HepG2 (cell line): ENCODE measurements around the gene MEGF11. TPM values are rescaled to one million over a fixed set of nuclear protein-coding genes. Genes with fewer than 3 reads are reported as not detected.

Source experiments
- ATAC-seq: fragments of 200-7000 bp; cut with Tn5 transposase; 3 replicates; pipeline ENCODE4 v1.9.1; 2020; ENCODE audit warnings: mild to moderate bottlenecking, moderate library complexity
- BruUV-seq: library from RNA; stranded (reverse); fragments of 400-500 nt; replicated peaks from 2 replicates; lab custom pipeline; 2021; lab: Mats Ljungman, UMichigan
- CTCF ChIA-PET: fragments of 300-600 bp; formaldehyde crosslinking; extraction: SDS; loops from one replicate; lab custom pipeline; 2021; ENCODE audit warnings: low total read pairs, inconsistent platforms, low intra/inter-chr PET ratio; lab: Yijun Ruan, JAX
- POLR2A ChIA-PET: fragments of 350-600 bp; sonication (Branson Sonifier 250); formaldehyde crosslinking; loops from one replicate; lab custom pipeline; 2020; ENCODE audit warnings: antibody characterized with exemption, inconsistent platforms; lab: Yijun Ruan, JAX
- DNase-seq: peaks from one replicate; pipeline ENCODE4 v3.0.0-alpha.2; 2015; ENCODE audit warnings: low spot score
- FAIRE-seq: peaks from 3 replicates; lab custom pipeline; 2011; peaks lifted over from hg19 to GRCh38; lab: Jason Lieb, UNC
- H2AFZ ChIP-seq: one replicate; pipeline ENCODE4 v1.6.1; 2011; ENCODE audit warnings: low read length, inconsistent platforms
- H3K27ac ChIP-seq: fragments of 300-600 bp; 3 replicates; pipeline ENCODE4 v1.8.0; 2011; ENCODE audit warnings: mixed run types, mild to moderate bottlenecking, mixed read lengths, low read length, inconsistent platforms; ENCODE audit not compliant: insufficient read depth; ENCODE audit errors: extremely low read length
- H3K27me3 ChIP-seq, 2 experiments: fragments of 200-600 bp in 1 of 2; 2 replicates in 1 of 2; 3 replicates in 1 of 2; pipeline versions ENCODE4 v1.6.0 to v1.8.0; 2011; ENCODE audit warnings: low read length in 2 of 2, mild to moderate bottlenecking in 2 of 2, moderate library complexity in 2 of 2, inconsistent platforms in 1 of 2; ENCODE audit not compliant: insufficient read depth in 2 of 2, control insufficient read depth in 1 of 2
- H3K36me3 ChIP-seq, 2 experiments: fragments of 200-600 bp in 1 of 2; replicated peaks in 1 of 2; 2 replicates in 1 of 2; 3 replicates in 1 of 2; pipeline versions ENCODE4 v1.5.1 to v1.8.0; 2011; ENCODE audit warnings: low read length in 2 of 2, inconsistent platforms in 1 of 2; ENCODE audit not compliant: insufficient read depth in 2 of 2, control insufficient read depth in 1 of 2
- H3K4me1 ChIP-seq: 2 replicates; pipeline ENCODE4 v1.5.1; 2012; ENCODE audit warnings: low read length, inconsistent platforms; ENCODE audit not compliant: insufficient read depth
- H3K4me2 ChIP-seq: 2 replicates; pipeline ENCODE4 v1.6.0; 2011; ENCODE audit warnings: low read depth, low read length, inconsistent platforms
- H3K4me3 ChIP-seq, 3 experiments: fragments of 200-600 bp in 1 of 3; sonication (generic), shearing (Covaris generic) in 1 of 3; replicated peaks in 1 of 3; 2 replicates each; pipeline ENCODE4 v1.5.1; 2011 to 2016; ENCODE audit warnings: low read length in 3 of 3, inconsistent platforms in 2 of 3, low read depth in 2 of 3, mild to moderate bottlenecking in 2 of 3, control low read depth in 1 of 3, mixed read lengths in 1 of 3; ENCODE audit not compliant: insufficient read depth in 1 of 3
- H3K79me2 ChIP-seq: one replicate; pipeline ENCODE4 v1.6.1; 2011; ENCODE audit warnings: low read length, inconsistent platforms; ENCODE audit not compliant: insufficient read depth
- H3K9ac ChIP-seq: 2 replicates; pipeline ENCODE4 v1.6.0; 2011; ENCODE audit warnings: mild to moderate bottlenecking, low read depth, low read length, inconsistent platforms; ENCODE audit not compliant: insufficient read depth
- H3K9me3 ChIP-seq: 2 replicates; pipeline ENCODE4 v1.5.1; 2012; ENCODE audit warnings: mild to moderate bottlenecking, low read length
- H4K20me1 ChIP-seq: 2 replicates; pipeline ENCODE4 v1.6.0; 2011; ENCODE audit warnings: inconsistent platforms, mild to moderate bottlenecking, low read length, moderate library complexity; ENCODE audit not compliant: insufficient read depth
- CREBL2 ChIP-seq: sonication (generic); formaldehyde crosslinking; IDR thresholded peaks from 2 replicates; pipeline ENCODE4 v1.8.1; 2023; ENCODE audit warnings: missing genetic modification reagents, mild to moderate bottlenecking, borderline replicate concordance
- PCBP2 ChIP-seq: fragments of 200-400 bp; formaldehyde crosslinking; optimal IDR thresholded peaks from 2 replicates; pipeline ENCODE3; 2018; ENCODE audit warnings: low read length, low read depth; ENCODE audit not compliant: poor library complexity, severe bottlenecking
- PITX1 ChIP-seq: sonication (generic); formaldehyde crosslinking; IDR thresholded peaks from 2 replicates; pipeline ENCODE4 v1.5.1; 2020; ENCODE audit warnings: mild to moderate bottlenecking, missing genetic modification reagents
- SP140L ChIP-seq: sonication (generic); formaldehyde crosslinking; IDR thresholded peaks from 2 replicates; pipeline ENCODE4 v1.4.0; 2020; ENCODE audit warnings: missing genetic modification reagents, borderline replicate concordance
- TBP ChIP-seq: sonication (generic); formaldehyde crosslinking; IDR thresholded peaks from 2 replicates; pipeline ENCODE4 v1.5.0; 2020; ENCODE audit warnings: missing genetic modification reagents
- ZNF264 ChIP-seq: sonication (generic); formaldehyde crosslinking; IDR thresholded peaks from 2 replicates; pipeline ENCODE4 v1.4.0; 2020; ENCODE audit warnings: missing genetic modification reagents
- ZNF570 ChIP-seq: sonication (generic); formaldehyde crosslinking; IDR thresholded peaks from 2 replicates; pipeline ENCODE4 v1.4.0; 2020; ENCODE audit warnings: mild to moderate bottlenecking, missing genetic modification reagents, borderline replicate concordance
- ZNF720 ChIP-seq: sonication (generic); formaldehyde crosslinking; IDR thresholded peaks from 2 replicates; pipeline ENCODE4 v1.4.0; 2020; ENCODE audit warnings: missing genetic modification reagents
- ZNF747 ChIP-seq: sonication (generic); formaldehyde crosslinking; IDR thresholded peaks from 2 replicates; pipeline ENCODE4 v1.8.1; 2023; ENCODE audit warnings: missing genetic modification reagents, mild to moderate bottlenecking, borderline replicate concordance
- ZNF749 ChIP-seq: sonication (generic); formaldehyde crosslinking; IDR thresholded peaks from 2 replicates; pipeline ENCODE4 v1.8.0; 2022; ENCODE audit warnings: mild to moderate bottlenecking, missing genetic modification reagents, moderate library complexity, borderline replicate concordance
- WGBS: methylation state at CpG from one replicate; pipeline ENCODE4 v1.1.6; 2017; ENCODE audit warnings: low lambda C conversion rate; 5-methylcytosine and 5-hydroxymethylcytosine counted together
- in situ Hi-C: cut with HindIII; loops from 2 replicates; pipeline ENCODE4 v1.10.0; 2017; ENCODE audit warnings: low pct_unique_long_range_greater_than_20kb; ENCODE audit not compliant: extremely low pct_ligation_motif_present
- intact Hi-C: fragments of 100-400 bp; cut with micrococcal nuclease; formaldehyde crosslinking; loops from one replicate; pipeline ENCODE4 v1.10.0; 2022; ENCODE audit not compliant: unreplicated experiment
- polyA plus RNA-seq, 8 experiments: library from polyadenylated mRNA; depleted of rRNA in 3 of 8; stranded (reverse) in 7 of 8; unstranded in 1 of 8; fragments of >200 nt; fragmentation: Illumina TruSeq in 4 of 8; extraction: Trizol in 4 of 8; gene quantifications; 2 replicates each; pipeline versions ENCODE4 v1.2.1 to v1.2.3, GENCODE V29; 2011 to 2016; ENCODE audit warnings: low read depth in 4 of 8, missing spikeins in 1 of 8, mixed read lengths in 1 of 8; ENCODE audit not compliant: insufficient read depth in 1 of 8
- total RNA-seq, 5 experiments: library from RNA; depleted of rRNA; stranded (reverse); fragments of >200 nt; fragmentation: Illumina TruSeq; extraction: Trizol; gene quantifications; 2 replicates each; pipeline ENCODE4 v1.2.3, GENCODE V29; 2016; ENCODE audit warnings: low read depth in 1 of 5
- TF ChIP-seq, protein P1 (sequence below): sonication (generic); formaldehyde crosslinking; IDR thresholded peaks from 2 replicates; pipeline ENCODE4 v1.5.0; 2020; ENCODE audit warnings: missing genetic modification reagents

The MEGF11 gene
- total and polyA plus RNA-seq, 2 of the 13 experiments (the other 11 are each of a cell fraction or from before 2014, with no cell fraction given): not detected

GRCh38 chr15:66035901-66036300 lies 217.6 kb downstream of the MEGF11 start:
- DNase-seq (no peak), FAIRE-seq (no peak), ATAC-seq (no peak)
- no peaks in the 10 kb centered on the region for H3K9me3 ChIP-seq
- H3K4me1 ChIP-seq: no peaks in the 10 kb centered on the region
- H3K27me3 ChIP-seq: peaks cover 2 to 31% of the 10 kb centered on the region in 2 experiments; a peak in 4 of 5 replicates
- no peak overlapping the region for H3K9ac ChIP-seq
- H4K20me1 ChIP-seq: no peaks in the 10 kb centered on the region; the same call in 1 of the 2 replicates
- TF ChIP-seq CREBL2 (CRISPR knock-in tag) (no peak), ZNF747 (no peak), PITX1 (CRISPR knock-in tag) (no peak), ZNF570 (CRISPR knock-in tag) (no peak), ZNF749 (CRISPR knock-in tag) (no peak), PCBP2 (no peak), ZNF264 (CRISPR knock-in tag) (no peak), ZNF720 (CRISPR knock-in tag) (no peak), SP140L (CRISPR knock-in tag) (no peak), TBP (CRISPR knock-in tag) (no peak)
- TF ChIP-seq, protein P1, sequence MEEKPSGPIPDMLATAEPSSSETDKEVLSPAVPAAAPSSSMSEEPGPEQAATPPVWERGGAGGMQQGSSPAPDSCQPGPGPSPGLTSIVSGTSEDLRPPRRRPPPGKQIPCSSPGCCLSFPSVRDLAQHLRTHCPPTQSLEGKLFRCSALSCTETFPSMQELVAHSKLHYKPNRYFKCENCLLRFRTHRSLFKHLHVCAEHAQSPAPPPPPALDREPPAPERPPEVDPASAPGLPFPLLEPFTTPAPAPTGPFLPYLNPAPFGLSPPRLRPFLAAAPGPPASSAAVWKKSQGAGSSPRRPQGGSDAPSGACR: no peak
- ChIA-PET POLR2A (no interaction called here), CTCF (no interaction called here)
- in situ Hi-C loops (no loop called here), intact Hi-C loops (no loop called here)
- no peaks in the 10 kb centered on the region for H3K36me3 ChIP-seq
- no peak overlapping the region for H3K4me2 ChIP-seq
- H2AFZ ChIP-seq: no peak overlapping the region
- no peak overlapping the region for H3K27ac ChIP-seq
- no peaks in the 10 kb centered on the region for H3K79me2 ChIP-seq
- no peak overlapping the region for H3K4me3 ChIP-seq
- WGBS: 26% methylated on average over 5 of the region's 5 CpGs
- no TSS peak for BruUV-seq
